Sigmoid colon (tissue), 4 donors: ENCODE data around the gene LEF1.

Experiments
- CTCF ChIP-seq, 4 experiments: fragments of 450-650 bp in 3 of 4; fragments of 200-600 bp in 1 of 4; IDR thresholded peaks; one replicate each; pipeline ENCODE4 v1.5.1; 2016 to 2019; ENCODE audit warnings: antibody characterized with exemption in 4 of 4, mild to moderate bottlenecking in 3 of 4, moderate library complexity in 2 of 4
- EP300 ChIP-seq, 4 donors: sonication (generic); formaldehyde crosslinking; IDR thresholded peaks; one replicate each; pipeline ENCODE4 v1.6.1; 2017; ENCODE audit warnings: antibody characterized with exemption in 4 of 4
- POLR2A ChIP-seq, 2 donors: fragments of 450-650 bp; IDR thresholded peaks; one replicate each; pipeline ENCODE4 v1.6.1; 2016; ENCODE audit warnings: antibody characterized with exemption in 2 of 2, mild to moderate bottlenecking in 2 of 2, moderate library complexity in 2 of 2

GRCh38 chr4:108010167-108010566, 158.6 kb downstream of the LEF1 start:
- no peak for TF ChIP-seq CTCF (IDR thresholded peaks at IDR 0.05)
- TF ChIP-seq POLR2A (IDR thresholded peaks at IDR 0.05): no peak
- TF ChIP-seq EP300 (IDR thresholded peaks at IDR 0.05): no peak
